Retinal pigment epithelial cell (primary cell): ENCODE results near the gene TSPAN3.
A peak's percentile ranks its signal among the peaks of the same experiment; 100 is the strongest.

Source experiments
- DNase-seq: peaks from one replicate; pipeline ENCODE4 v3.0.0-alpha.2; 2010; ENCODE audit warnings: low read depth
- H3K4me3 ChIP-seq: 2 replicates; pipeline ENCODE4 v1.5.1; 2011; ENCODE audit warnings: mild to moderate bottlenecking, low read length, control low read depth, moderate library complexity
- TF ChIP-seq, protein P1 (sequence below): conservative IDR thresholded peaks from 2 replicates; pipeline ENCODE4 v1.5.1; 2011; ENCODE audit warnings: low read depth, low read length, control low read depth, inconsistent platforms

TSPAN3 gene

DNA sequence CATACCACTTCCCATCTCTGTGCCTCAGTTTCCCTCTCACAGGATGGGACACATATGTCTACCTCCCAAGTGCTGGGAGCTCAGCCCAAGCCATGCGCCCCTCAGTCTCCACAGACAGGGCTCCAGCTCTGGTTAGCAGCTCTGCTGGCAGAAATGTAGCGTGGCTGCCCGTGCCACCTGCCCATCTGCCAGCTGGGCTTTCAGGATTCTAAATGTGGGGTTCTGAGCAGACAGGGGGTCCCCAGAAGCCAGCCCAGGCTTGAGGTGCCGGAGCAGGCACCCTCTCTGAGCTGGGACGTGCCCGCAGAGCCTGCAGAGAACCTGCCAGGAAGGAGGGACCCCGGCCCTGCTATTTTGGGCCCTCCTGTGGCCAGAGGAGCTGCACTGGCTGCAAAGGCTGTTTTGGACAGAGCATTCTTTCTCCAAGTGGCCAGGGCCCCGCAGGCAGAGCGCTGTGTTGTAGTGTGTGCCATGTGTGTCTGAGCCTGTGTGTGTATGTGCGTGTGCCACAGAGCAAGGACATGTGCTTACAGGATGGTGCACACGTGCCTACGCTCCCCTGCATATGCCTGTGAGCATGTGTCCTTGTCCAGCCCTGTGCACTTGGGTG, 44.3 kb downstream of the TSPAN3 start:
- TF ChIP-seq, protein P1, sequence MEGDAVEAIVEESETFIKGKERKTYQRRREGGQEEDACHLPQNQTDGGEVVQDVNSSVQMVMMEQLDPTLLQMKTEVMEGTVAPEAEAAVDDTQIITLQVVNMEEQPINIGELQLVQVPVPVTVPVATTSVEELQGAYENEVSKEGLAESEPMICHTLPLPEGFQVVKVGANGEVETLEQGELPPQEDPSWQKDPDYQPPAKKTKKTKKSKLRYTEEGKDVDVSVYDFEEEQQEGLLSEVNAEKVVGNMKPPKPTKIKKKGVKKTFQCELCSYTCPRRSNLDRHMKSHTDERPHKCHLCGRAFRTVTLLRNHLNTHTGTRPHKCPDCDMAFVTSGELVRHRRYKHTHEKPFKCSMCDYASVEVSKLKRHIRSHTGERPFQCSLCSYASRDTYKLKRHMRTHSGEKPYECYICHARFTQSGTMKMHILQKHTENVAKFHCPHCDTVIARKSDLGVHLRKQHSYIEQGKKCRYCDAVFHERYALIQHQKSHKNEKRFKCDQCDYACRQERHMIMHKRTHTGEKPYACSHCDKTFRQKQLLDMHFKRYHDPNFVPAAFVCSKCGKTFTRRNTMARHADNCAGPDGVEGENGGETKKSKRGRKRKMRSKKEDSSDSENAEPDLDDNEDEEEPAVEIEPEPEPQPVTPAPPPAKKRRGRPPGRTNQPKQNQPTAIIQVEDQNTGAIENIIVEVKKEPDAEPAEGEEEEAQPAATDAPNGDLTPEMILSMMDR = no peak
- no peak for DNase-seq
- H3K4me3 ChIP-seq = no peak overlapping the region

DNA sequence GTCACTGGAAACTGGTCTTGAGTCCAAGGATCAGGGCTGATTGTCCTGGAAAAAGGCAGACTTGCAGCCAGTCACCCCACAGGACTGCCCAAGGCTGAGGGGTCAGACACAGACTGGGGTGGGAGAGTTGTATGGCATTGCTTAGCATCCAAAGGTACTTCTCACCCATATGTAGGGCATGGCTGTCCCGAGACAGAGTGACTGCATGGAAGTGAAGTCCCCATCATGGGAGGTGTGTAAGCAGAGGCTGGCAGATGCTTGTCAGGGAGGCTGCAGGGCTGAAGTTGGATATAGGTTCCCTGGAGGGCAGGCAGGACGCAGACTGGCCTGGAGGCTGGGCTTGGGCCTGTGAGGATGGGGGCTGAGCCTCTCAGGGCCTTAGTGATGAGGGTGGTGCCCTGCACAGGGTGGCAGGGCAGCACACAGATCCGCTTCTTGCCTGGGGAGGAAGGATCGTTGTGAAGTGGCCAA, 44.9 kb downstream of the TSPAN3 start:
- TF ChIP-seq, protein P1 = no peak
- H3K4me3 ChIP-seq = no peak overlapping the region

DNA sequence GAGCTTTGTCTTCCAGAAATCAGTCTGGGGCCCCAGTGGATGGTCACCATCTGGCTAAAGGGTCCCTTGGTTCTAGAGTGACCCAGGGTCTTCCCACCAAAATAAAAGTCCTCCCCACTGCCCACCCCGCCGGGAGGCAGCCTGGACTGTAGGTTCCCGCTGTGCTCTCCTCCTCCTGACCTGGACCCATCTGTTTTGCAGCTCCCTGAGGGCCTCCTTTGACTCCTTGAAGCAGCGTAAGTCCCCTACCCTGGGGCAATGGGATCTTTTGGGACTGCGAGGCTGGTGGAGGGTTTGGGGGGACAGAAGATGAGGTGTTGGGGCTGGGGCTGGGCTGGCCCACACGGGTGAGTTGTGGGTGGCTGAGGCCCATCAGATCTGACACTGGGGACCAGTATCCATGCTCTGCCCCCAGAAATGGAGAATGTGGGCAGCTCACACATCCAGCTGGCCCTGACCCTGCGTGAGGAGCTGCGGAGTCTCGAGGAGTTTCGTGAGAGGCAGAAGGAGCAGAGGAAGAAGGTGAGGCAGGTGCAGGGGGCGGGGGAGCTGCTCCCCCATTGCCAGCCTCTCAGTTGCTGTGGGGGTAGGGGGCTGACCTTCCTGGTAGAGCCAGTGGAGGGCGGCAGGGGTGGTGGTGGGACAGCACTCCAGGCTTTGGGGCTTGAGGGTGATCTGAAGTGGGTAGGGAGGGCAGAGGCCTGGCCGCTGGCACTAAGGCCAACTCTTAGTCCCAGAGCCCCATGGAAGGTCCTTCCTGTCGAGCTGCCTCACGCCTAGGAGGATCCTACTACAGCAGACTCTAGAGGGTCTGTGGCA, 45.6 kb downstream of the TSPAN3 start:
- H3K4me3 ChIP-seq = no peak overlapping the region
- TF ChIP-seq, protein P1 = no peak
- DNase-seq = no peak

More for the DNA sequence above, 44.9 kb downstream of the TSPAN3 start:
- no peak for DNase-seq

DNA sequence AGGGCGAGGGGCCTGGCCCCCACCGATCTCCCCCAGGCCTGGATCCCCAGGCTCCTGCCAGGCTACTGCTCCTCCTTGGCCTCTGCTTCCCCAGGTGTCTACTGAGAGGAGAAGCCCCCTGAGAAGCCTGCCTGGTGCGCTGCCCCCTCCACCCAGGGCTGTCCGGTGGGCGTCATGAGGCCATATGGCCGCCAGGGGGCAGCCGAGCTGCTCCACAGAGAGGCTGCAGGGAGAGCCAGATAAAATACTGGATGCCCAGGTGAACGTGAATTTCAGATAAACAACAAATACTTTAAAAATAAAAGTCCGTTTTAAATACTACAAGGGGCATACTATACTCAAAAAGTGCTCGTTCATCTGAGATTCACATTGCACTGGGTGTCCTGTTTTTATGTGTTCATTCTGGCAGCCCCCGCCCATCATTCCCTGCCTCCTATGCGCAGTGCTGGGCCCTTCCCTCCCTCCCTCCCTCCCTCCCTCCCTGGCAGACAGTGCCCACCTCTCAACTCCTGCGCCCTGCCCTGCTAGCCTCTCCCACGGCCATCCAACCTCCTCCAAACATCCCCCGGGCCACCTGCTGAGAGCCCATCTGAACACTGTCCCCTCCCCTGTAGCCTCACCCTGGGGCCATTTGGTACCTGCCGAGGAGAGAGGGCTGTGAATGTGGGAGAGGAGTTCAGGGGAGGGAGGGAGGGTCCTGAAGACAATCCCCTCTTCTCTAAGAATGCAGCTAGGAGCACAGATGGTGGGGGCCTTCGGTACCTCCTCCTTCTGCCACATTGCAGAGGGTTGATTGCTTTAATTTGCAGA, 46.4 kb downstream of the TSPAN3 start:
- TF ChIP-seq, protein P1 = peak; percentile 93
- no peak overlapping the region for H3K4me3 ChIP-seq
- no peak for DNase-seq

DNA sequence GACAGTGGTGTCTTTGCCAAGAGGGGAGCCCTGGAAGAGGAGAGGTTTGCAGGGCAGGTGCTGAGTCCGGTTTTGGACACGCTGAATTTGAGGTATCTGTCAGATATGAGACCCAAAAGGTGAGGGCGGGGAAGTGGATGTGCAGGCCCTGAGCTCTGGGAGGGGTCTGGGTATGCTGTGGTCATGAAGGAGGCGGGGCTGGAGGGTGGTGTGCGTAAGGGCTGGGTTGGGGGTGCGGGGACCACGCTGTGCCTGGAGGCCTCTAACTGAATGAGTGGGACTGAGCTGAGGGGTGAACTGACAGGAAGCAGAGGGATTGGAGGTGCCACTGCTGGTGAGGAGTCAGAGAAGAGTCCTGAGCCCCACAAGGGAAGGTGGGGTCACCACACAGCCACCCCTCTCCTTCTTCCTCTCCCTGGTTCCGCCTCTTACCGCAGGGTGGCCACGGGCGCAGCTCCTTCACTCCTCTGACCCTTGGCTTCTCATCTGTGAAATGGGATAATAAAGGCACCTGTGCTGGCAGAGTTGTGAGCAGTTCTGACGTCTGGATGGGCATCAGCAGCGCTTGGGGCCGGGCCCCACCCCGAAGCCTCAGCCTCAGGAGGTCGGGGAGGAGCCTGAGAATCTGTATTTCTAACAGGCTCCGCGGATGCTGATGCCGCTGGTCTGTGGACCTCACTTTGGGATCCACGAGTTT, 47.2 kb downstream of the TSPAN3 start:
- H3K4me3 ChIP-seq = no peak overlapping the region
- TF ChIP-seq, protein P1 = no peak
- no peak for DNase-seq

DNA sequence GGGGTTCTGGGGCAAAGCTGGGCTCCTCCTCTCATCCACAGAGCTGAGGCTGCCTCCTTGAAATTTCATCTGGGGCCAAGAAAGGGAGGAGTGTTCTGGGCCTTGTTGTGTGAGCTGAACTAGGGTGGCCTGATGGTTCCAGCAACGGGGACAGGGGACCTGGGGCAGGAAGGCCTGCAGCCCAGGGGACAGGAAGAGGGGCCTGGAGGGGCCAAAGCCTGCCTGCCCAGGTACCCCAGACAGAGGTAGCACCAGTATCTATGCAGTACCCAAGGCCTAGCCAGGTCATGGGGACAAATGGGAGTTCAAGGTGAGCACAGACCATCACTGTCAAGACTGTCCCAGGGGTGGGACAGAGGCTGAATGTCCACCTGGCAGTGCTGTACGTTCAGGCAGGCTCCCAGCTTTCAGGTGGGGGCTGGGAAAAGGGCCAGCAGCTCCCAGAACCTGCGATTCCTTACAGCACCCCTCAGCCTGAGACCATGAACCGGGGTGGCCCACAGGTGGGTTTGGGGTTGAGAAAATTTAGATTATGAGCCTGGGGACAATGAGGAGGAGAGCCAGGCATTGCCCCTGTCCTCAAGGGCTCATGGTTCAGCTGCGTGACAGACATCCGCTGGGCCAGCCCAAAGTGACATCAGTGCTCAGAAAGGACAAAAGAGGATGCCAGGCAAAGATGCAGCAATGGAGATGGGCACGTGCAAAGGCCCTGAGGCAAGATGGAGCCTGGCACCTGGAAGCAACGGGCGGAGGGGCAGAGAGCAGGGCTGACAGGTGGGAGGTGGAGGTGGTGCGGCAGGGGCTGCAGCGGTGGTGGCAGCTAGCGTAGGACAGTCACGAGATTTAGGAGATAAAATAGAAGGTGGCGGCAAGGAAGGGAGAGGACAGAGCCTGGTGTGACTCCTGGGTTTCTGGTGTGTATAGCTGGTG, 48.0 kb downstream of the TSPAN3 start:
- H3K4me3 ChIP-seq = no peak overlapping the region
- DNase-seq = no peak

More for the DNA sequence above, 48.0 kb downstream of the TSPAN3 start:
- TF ChIP-seq, protein P1 = no peak
